ENCODE data around the gene GUSB. TPM values are rescaled to one million over a fixed set of nuclear protein-coding genes. Genes with fewer than 3 reads are reported as not detected.
A peak's percentile ranks its signal among the peaks of the same experiment; 100 is the strongest.

The GUSB gene
- total and polyA plus RNA-seq, 2 donors (not counting 1 experiment from before 2014, with no cell fraction given) = 21.8 to 42.6 TPM

GRCh38 chr7:65979583-65980477, 2.2 kb downstream of the GUSB start:
- no peak overlapping the region for H2AFZ ChIP-seq (ENCODE audit: low read length)
- peaks cover 19% of the 10 kb centered on the region for H3K79me2 ChIP-seq (ENCODE audit: control insufficient read depth, insufficient read depth, low read length)
- peaks cover 6% of the 10 kb centered on the region for H3K4me1 ChIP-seq (ENCODE audit: control insufficient read depth, extremely low read depth, insufficient read depth, low read length)
- no peak overlapping the region for H3K9ac ChIP-seq (ENCODE audit: insufficient read depth, low read length)
- peaks cover 8% of the 10 kb centered on the region for H3K36me3 ChIP-seq (ENCODE audit: control insufficient read depth, insufficient read depth, low read length)
- peak overlapping the region; percentile 83 for H3K4me2 ChIP-seq (ENCODE audit: extremely low read depth, insufficient read depth, low read length)
- no peaks in the 10 kb centered on the region for H3K27me3 ChIP-seq (ENCODE audit: control insufficient read depth, insufficient read depth, low read length)
- H3K4me3 ChIP-seq (replicated peaks in 1 of 4; ENCODE audit: control extremely low read depth in 1 of 4, insufficient read depth in 1 of 4, low read depth in 3 of 4, low read length in 4 of 4) = no peak overlapping the region
- no peak for TF ChIP-seq EZH2 (IDR thresholded peaks at IDR 0.05; ENCODE audit: low read length, missing control alignments)
- TF ChIP-seq, protein P1, sequence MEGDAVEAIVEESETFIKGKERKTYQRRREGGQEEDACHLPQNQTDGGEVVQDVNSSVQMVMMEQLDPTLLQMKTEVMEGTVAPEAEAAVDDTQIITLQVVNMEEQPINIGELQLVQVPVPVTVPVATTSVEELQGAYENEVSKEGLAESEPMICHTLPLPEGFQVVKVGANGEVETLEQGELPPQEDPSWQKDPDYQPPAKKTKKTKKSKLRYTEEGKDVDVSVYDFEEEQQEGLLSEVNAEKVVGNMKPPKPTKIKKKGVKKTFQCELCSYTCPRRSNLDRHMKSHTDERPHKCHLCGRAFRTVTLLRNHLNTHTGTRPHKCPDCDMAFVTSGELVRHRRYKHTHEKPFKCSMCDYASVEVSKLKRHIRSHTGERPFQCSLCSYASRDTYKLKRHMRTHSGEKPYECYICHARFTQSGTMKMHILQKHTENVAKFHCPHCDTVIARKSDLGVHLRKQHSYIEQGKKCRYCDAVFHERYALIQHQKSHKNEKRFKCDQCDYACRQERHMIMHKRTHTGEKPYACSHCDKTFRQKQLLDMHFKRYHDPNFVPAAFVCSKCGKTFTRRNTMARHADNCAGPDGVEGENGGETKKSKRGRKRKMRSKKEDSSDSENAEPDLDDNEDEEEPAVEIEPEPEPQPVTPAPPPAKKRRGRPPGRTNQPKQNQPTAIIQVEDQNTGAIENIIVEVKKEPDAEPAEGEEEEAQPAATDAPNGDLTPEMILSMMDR (conservative IDR thresholded peaks at IDR 0.05 in 1 of 2, IDR thresholded peaks at IDR 0.05 in 1 of 2; ENCODE audit: low read depth in 1 of 2, low read length in 2 of 2) = no peak
- H3K9me3 ChIP-seq (ENCODE audit: control insufficient read depth, insufficient read depth, low read depth, low read length) = no peaks in the 10 kb centered on the region
- no peak for DNase-seq (ENCODE audit: low read depth in 2 of 2)
- no peaks in the 10 kb centered on the region for H4K20me1 ChIP-seq (ENCODE audit: control insufficient read depth, extremely low read depth, insufficient read depth, low read length)
- peak overlapping the region; percentile 53 for H3K27ac ChIP-seq (ENCODE audit: insufficient read depth, low read length)

DNA sequence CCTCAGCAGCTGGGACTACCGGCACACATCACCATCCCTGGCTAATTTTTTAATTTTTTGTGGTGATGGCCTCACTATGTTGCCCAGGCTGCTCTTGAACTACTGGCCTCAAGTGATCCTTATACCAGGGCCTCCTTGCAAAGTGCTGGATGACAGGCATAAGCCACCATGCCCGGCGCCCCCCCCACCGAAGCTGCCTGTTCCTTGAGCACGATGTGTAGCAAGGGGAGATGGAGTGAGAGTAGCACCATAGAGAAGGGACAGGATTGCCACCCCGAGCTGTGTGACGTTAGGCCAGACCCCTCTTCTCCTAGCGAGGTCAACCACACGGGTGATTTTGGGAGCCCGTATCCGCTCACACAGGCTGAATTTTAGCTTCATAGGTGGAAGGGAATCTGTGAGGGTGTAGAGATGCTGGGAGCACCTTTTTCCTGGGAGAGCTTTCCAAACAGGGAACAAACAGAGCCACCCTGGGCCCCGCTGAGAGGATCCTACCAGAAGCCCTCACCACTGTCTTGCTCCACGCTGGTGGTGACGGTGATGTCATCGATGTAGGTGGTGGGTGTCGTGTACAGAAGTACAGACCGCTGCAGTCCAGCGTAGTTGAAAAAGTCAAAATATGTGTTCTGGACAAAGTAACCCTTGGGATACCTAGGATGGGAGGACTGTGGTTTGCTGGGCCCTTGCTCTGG, 3.0 kb downstream of the GUSB start:
- Histone ChIP-seq H3K36me3 (ENCODE audit: control insufficient read depth, insufficient read depth, low read length) (peaks cover 15% of the 10 kb centered on the region), H3K4me3 (replicated peaks in 1 of 4; ENCODE audit: control extremely low read depth in 1 of 4, insufficient read depth in 1 of 4, low read depth in 3 of 4, low read length in 4 of 4) (no peak overlapping the region)
- no peak for TF ChIP-seq EZH2 (IDR thresholded peaks at IDR 0.05; ENCODE audit: low read length, missing control alignments)
- TF ChIP-seq, protein P1 (conservative IDR thresholded peaks at IDR 0.05 in 1 of 2, IDR thresholded peaks at IDR 0.05 in 1 of 2; ENCODE audit: low read depth in 1 of 2, low read length in 2 of 2) = no peak

GRCh38 chr7:65976659-65977196, 5.3 kb downstream of the GUSB start:
- H3K27ac ChIP-seq (ENCODE audit: insufficient read depth, low read length) = no peak overlapping the region
- H3K36me3 ChIP-seq (ENCODE audit: control insufficient read depth, insufficient read depth, low read length) = peaks cover 15% of the 10 kb centered on the region

More for the DNA sequence above, 3.0 kb downstream of the GUSB start:
- peaks cover 6% of the 10 kb centered on the region for H3K4me1 ChIP-seq (ENCODE audit: control insufficient read depth, extremely low read depth, insufficient read depth, low read length)
- no peak for DNase-seq (ENCODE audit: low read depth in 2 of 2)
- no peaks in the 10 kb centered on the region for H3K9me3 ChIP-seq (ENCODE audit: control insufficient read depth, insufficient read depth, low read depth, low read length)
- H4K20me1 ChIP-seq (ENCODE audit: control insufficient read depth, extremely low read depth, insufficient read depth, low read length) = no peaks in the 10 kb centered on the region
- H3K9ac ChIP-seq (ENCODE audit: insufficient read depth, low read length) = no peak overlapping the region
- no peaks in the 10 kb centered on the region for H3K27me3 ChIP-seq (ENCODE audit: control insufficient read depth, insufficient read depth, low read length)
- H3K79me2 ChIP-seq (ENCODE audit: control insufficient read depth, insufficient read depth, low read length) = peaks cover 19% of the 10 kb centered on the region
- H3K27ac ChIP-seq (ENCODE audit: insufficient read depth, low read length) = no peak overlapping the region
- H3K4me2 ChIP-seq (ENCODE audit: extremely low read depth, insufficient read depth, low read length) = no peak overlapping the region
- H2AFZ ChIP-seq (ENCODE audit: low read length) = no peak overlapping the region

More at GRCh38 chr7:65976659-65977196, 5.3 kb downstream of the GUSB start:
- Histone ChIP-seq H3K9ac (ENCODE audit: insufficient read depth, low read length) (no peak overlapping the region), H2AFZ (ENCODE audit: low read length) (no peak overlapping the region), H3K9me3 (ENCODE audit: control insufficient read depth, insufficient read depth, low read depth, low read length) (no peaks in the 10 kb centered on the region), H3K4me3 (replicated peaks in 1 of 4; ENCODE audit: control extremely low read depth in 1 of 4, insufficient read depth in 1 of 4, low read depth in 3 of 4, low read length in 4 of 4) (no peak overlapping the region), H4K20me1 (ENCODE audit: control insufficient read depth, extremely low read depth, insufficient read depth, low read length) (no peaks in the 10 kb centered on the region), H3K4me1 (ENCODE audit: control insufficient read depth, extremely low read depth, insufficient read depth, low read length) (peaks cover 6% of the 10 kb centered on the region), H3K4me2 (ENCODE audit: extremely low read depth, insufficient read depth, low read length) (no peak overlapping the region), H3K79me2 (ENCODE audit: control insufficient read depth, insufficient read depth, low read length) (peaks cover 19% of the 10 kb centered on the region), H3K27me3 (ENCODE audit: control insufficient read depth, insufficient read depth, low read length) (no peaks in the 10 kb centered on the region)
- DNase-seq (ENCODE audit: low read depth in 2 of 2) = no peak
- TF ChIP-seq, protein P1 (conservative IDR thresholded peaks at IDR 0.05 in 1 of 2, IDR thresholded peaks at IDR 0.05 in 1 of 2; ENCODE audit: low read depth in 1 of 2, low read length in 2 of 2) = no peak
- no peak for TF ChIP-seq EZH2 (IDR thresholded peaks at IDR 0.05; ENCODE audit: low read length, missing control alignments)
